Jurkat, Clone E6-1 (cell line): ENCODE data around the gene FUBP3.
"Not testable (repeated sequence)": the region's sequence is repeated elsewhere in the genome, so short reads cannot be mapped to it uniquely, and the experiment has no call there.

ENCODE experiments used
- DNase-seq: peaks from one replicate; pipeline ENCODE4 v3.0.0-alpha.2; 2011; ENCODE audit warnings: low read depth, low spot score
- H3K4me3 ChIP-seq: 2 replicates; pipeline ENCODE4 v1.5.1; 2011; ENCODE audit warnings: mild to moderate bottlenecking, low read length, control low read depth, moderate library complexity

FUBP3 gene

GRCh38 chr9:130668196-130668595 lies 88.8 kb downstream of the FUBP3 start:
- no peak overlapping the region for H3K4me3 ChIP-seq
- DNase-seq = no peak

- no peak overlapping the region for H3K4me3 ChIP-seq
- no peak for DNase-seq
These were observed 89.3 kb downstream of the FUBP3 start for GRCh38 chr9:130668659-130669058.

GRCh38 chr9:130669965-130670364 lies 90.6 kb downstream of the FUBP3 start:
- no peak for DNase-seq
- H3K4me3 ChIP-seq = no peak overlapping the region

GRCh38 chr9:130670644-130671043 lies 91.3 kb downstream of the FUBP3 start:
- H3K4me3 ChIP-seq = no peak overlapping the region
- DNase-seq = no peak

- DNase-seq = no peak
- H3K4me3 ChIP-seq = no peak overlapping the region
These were observed 93.1 kb downstream of the FUBP3 start for GRCh38 chr9:130672466-130672865.

GRCh38 chr9:130672933-130673615 lies 93.7 kb downstream of the FUBP3 start:
- DNase-seq = no peak
- no peak overlapping the region for H3K4me3 ChIP-seq

GRCh38 chr9:130675396-130675795 lies 96.0 kb downstream of the FUBP3 start:
- DNase-seq = no peak
- H3K4me3 ChIP-seq = no peak overlapping the region

- no peak overlapping the region for H3K4me3 ChIP-seq
- no peak for DNase-seq
These were observed 97.9 kb downstream of the FUBP3 start for GRCh38 chr9:130677252-130677651.

- H3K4me3 ChIP-seq = peak overlapping the region; percentile 59
- no peak for DNase-seq
These were observed 101.7 kb downstream of the FUBP3 start for GRCh38 chr9:130680836-130681768.

GRCh38 chr9:130681769-130682420 lies 102.5 kb downstream of the FUBP3 start:
- DNase-seq = no peak
- peak overlapping the region; percentile 59 for H3K4me3 ChIP-seq

- peak overlapping the region; percentile 59 for H3K4me3 ChIP-seq
- DNase-seq = peak; percentile 31
These were observed 103.2 kb downstream of the FUBP3 start for GRCh38 chr9:130682421-130683121.

- DNase-seq = no peak
- no peak overlapping the region for H3K4me3 ChIP-seq
These were observed 105.7 kb downstream of the FUBP3 start for GRCh38 chr9:130685104-130685503.

- H3K4me3 ChIP-seq, DNase-seq: not testable (repeated sequence)
These were observed 106.6 kb downstream of the FUBP3 start for GRCh38 chr9:130685945-130686344.

- H3K4me3 ChIP-seq = no peak overlapping the region
- DNase-seq = no peak
These were observed 108.2 kb downstream of the FUBP3 start for GRCh38 chr9:130687615-130688014.
